Activated CD8-positive, alpha-beta memory T cell treated with anti-CD3 and anti-CD28 coated beads for 36 hours (primary cell): ENCODE results near the gene MAFG. TPM values are rescaled to one million over a fixed set of nuclear protein-coding genes. Genes with fewer than 3 reads are reported as not detected.

Experiments used
- CTCF ChIA-PET: fragments of 350-600 bp; sonication (Branson Sonifier 250); formaldehyde crosslinking; loops from one replicate; lab custom pipeline; 2021; ENCODE audit warnings: antibody characterized with exemption; lab: Charles Lee
- POLR2A ChIA-PET: fragments of 350-600 bp; sonication (Branson Sonifier 250); formaldehyde crosslinking; loops from one replicate; lab custom pipeline; 2021; ENCODE audit warnings: antibody characterized with exemption; lab: Charles Lee
- total RNA-seq, 2 experiments: library from RNA; stranded (reverse); gene quantifications; one replicate each; pipeline ENCODE4 v1.2.3, GENCODE V29; 2021

Gene MAFG
- total RNA-seq, 2 experiments from 2014 or later: 28.2 to 29.7 TPM

DNA sequence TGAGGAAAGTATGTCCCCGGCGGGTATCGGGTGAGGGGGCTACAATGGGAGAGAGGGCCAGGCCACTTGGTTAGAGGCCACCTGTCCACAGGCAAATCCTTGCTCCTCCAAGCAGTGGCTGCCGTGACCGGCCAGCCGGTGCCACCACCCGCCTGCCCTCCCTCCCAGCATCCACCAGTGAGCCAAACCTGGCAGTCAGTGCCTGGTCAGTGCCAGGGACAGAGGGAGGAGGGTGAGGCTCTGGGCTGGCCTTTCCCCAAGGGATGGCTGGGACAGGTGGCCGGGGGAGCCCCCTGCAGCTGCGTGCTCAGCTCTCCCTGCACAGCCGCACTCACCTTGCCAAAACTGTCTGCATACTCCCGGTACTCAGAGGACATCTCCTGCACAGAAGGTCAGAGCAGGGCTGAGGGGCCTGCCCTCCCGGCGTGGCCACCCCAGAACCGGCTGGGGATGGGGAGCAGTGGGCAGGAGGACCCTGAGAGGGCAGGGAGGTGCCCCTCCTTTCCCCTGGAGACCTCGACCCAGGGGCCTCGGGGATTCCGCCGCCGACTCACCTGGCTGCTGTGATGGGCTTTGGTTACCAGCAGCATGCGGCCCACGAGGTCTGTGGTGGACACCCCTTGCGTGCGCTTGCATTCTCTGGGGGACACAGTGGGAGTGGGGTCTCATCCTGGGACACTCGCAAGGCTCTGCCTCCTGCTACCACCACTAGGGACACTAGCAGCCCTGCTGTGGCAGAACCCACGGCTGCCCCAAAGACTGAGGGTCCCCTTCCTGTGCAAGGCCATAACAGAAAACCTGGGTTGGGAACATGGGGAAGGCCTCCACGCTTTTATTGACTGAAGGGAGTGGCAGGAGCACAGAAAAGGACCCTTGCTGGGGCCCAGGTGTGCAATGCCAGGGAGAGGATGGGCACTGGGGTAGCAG, 20.1 kb downstream of the MAFG start:
- POLR2A ChIA-PET: no interaction called here
- CTCF ChIA-PET: no interaction called here

DNA sequence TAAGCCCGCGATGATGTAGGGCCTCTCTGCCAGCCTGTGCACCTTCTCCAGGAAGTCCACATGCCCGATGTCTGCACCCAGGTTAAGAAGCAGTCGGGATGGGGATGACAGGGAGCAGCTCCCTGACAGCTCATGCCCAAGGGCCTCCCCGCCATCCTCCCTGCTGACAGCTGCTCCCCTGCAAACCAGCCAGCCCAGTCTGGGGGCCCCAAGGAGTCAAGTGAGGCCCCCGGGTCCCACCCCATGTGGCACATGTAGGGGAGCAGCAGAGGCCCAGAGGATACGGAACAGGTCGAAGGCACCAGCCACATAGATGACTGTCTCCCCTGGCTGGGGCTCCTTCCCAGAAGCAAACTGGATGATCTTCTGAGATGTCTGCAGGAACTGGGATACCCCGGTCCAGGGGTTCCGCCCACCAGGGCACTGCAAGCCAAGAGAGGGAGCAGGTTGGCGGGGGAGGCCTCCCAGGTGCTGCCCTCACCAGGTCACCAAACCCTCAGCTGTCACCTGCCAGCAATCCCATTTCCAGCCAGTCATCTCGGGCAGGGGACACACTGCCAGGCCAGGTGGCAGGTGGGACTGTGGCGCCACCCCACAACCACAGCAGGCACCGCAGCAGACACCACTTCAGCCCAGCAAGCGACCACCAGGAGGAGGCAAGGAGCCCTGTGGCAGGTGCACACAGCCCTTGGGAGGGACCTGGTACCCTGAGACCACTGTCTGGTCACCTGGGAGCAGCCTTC, 20.9 kb downstream of the MAFG start:
- POLR2A ChIA-PET: no interaction called here
- CTCF ChIA-PET: interaction anchor here (0.6 kb wide), 1 partner anchor 55 kb away, joined by 3 read pairs; no protein-coding TSS in a partner anchor

DNA sequence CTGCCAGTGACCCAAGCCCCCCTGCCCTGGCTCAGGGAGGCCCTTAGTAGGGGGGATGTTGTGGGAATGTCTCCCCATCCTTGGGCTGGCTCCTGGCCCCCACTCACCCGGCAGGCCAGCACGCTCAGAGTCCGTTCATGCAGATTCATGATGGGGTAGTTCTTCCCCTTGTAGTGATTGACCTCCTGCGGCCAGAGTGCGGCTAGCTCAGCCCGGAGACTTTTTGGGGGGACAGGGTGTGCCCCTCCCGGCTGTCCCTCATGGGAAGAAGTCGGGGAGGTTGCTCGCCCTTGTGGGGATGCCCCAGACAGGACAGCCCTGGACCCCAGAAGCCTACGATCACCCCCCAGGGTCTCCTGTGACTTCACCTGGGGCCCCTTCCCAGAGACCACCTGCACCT, 21.5 kb downstream of the MAFG start:
- CTCF ChIA-PET: interaction anchor here (0.6 kb wide), 1 partner anchor 55 kb away, joined by 3 read pairs; no protein-coding TSS in a partner anchor
- POLR2A ChIA-PET: no interaction called here

DNA sequence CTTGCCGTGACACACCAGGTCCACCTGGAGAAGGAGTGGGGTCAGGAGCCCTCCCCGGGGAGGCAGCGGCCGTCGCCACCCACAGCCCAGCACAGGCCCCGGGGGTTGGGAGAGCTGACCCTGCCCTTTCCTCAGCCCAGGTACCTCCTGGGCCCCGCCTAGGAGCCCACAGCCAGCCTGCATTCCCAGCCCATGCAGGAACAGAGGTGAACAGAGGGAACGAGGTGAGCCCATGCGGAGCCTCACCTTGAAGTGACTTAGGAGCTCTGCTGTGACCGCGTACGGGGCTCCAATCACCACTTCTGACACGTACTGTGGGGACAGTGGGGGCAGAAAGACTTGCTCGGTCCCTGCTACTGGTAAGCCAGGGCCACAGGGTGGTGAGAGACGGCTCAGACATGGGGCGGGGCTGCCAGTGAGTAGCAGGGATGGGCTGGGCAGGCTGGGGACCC, 22.1 kb downstream of the MAFG start:
- ChIA-PET POLR2A (interaction anchor here (0.5 kb wide), 1 partner anchor 11 kb away, joined by 7 read pairs; no protein-coding TSS in a partner anchor), CTCF (no interaction called here)

DNA sequence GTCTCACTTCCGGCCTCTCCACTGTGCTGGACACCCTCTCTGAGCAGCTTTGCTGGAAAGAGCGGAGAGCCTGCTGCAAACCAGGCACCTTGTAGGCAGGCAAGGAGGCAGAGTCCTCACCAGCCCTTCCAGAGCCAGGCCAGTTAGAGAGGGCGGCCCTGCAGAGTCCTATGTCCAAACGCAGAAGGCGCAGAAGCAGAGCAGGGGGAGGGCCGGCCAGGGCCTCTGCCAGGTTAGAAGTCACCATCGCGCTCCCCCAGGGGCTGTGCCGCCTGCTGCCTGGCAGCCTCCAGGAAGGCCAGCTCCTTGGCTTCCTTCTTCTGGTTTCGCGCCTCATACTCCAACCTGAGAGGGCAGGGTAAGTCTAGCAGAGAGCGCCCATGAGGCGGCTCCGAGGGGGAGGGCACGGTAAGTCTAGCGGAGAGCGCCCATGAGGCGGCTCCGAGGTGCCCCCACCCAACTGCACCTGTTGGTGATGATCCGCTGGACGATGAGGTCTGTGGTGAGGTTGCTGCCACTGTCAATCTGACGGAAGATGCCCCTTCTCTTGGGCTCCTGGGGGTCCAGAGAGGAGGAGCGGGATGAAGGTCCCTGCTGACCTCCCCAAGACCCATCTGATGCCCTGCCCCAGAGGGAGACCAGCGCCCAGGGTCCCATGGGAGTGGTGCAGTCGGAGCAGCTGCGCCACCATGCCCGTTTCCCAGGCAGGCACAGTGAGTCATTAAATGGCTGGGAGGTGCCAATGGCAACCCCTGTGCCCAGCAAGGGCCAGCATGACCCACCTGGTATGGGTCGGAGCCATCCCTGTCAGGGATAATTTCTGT, 22.7 kb downstream of the MAFG start:
- ChIA-PET CTCF (no interaction called here), POLR2A (interaction anchor here (0.5 kb wide), 1 partner anchor 11 kb away, joined by 7 read pairs; no protein-coding TSS in a partner anchor)

DNA sequence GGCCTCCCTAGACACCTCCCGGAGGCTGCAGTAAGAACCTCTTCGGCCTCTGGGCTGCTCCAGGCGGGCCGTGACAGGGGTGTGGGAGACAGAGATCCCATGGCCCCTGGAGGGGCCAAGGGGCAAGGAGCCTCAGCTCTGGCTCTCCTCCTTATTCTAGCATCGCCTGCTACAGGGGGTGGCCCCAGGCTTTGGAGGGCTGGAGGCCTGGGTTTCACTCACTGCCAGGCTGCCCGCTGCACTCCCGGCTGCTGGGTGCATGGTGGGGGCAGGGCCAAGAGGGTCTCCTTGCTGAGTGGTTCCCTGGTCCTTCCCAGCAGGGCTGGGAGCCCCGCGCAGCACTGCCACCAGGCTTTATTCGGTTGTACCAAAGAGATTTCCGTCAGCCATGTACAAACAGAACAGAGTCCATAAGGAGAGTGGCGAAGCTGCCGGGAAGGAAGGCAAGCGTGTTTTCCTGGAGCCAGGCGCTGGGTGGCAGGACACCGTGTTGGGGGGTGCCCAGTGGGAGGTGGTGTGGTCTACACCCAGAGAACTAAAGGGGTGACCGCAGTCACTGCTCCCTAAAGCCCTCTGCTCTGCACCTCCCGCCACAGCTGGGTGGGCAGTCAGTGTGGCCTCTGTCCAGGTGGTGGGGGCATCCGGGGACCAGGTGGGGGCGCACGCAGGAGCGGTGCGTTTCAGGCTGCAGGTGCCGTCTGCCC, 23.5 kb downstream of the MAFG start:
- POLR2A ChIA-PET: interaction anchor here (1.2 kb wide), 1 partner anchor 12 kb away, joined by 4 read pairs; the partner anchor contains the start of genes ALYREF and ANAPC11
- CTCF ChIA-PET: no interaction called here

DNA sequence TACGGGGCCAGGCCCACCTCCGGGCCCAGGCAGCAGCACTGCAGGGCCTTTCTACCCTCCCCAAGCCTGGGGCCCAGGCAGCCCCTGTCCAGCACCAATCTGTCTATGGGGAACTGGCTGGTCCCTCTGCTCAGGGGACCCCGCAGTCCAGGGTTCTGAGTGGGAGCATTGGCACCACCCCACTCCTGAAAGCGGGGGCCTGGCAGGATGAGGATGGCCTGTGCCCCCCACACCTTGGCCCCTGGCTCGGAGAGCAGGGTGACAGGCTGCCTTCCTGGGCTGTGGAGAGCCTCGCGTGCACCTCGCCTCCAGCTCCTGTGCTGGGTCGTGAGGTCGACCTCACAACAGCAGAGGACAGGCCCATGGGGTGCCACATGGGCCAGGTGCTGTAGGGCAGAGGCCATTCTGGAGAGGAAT, 24.1 kb downstream of the MAFG start:
- CTCF ChIA-PET: no interaction called here
- POLR2A ChIA-PET: interaction anchor here (1.2 kb wide), 1 partner anchor 11 kb away, joined by 4 read pairs; the partner anchor contains the start of genes ALYREF and ANAPC11

GRCh38 chr17:81902653-81903414, 24.7 kb downstream of the MAFG start:
- CTCF ChIA-PET: interaction anchor here (1.1 kb wide), 1 partner anchor 9 kb away, joined by 3 read pairs; no protein-coding TSS in a partner anchor
- POLR2A ChIA-PET: interaction anchor here (1.0 to 1.2 kb wide), 2 partner anchors 11 kb away, joined by 4 read pairs; partner anchors contain the start of genes ALYREF and ANAPC11

GRCh38 chr17:81902023-81902652, 25.4 kb downstream of the MAFG start, which contains the start of gene NPB:
TSS of gene NPB (plus strand) at chr17:81902238. CDS start at chr17:81902278, 40 bp downstream.
- POLR2A ChIA-PET: interaction anchor here (1.0 kb wide), 1 partner anchor 10 kb away, joined by 4 read pairs; no protein-coding TSS in a partner anchor
- CTCF ChIA-PET: interaction anchor here (1.1 kb wide), 1 partner anchor 9 kb away, joined by 3 read pairs; no protein-coding TSS in a partner anchor

DNA sequence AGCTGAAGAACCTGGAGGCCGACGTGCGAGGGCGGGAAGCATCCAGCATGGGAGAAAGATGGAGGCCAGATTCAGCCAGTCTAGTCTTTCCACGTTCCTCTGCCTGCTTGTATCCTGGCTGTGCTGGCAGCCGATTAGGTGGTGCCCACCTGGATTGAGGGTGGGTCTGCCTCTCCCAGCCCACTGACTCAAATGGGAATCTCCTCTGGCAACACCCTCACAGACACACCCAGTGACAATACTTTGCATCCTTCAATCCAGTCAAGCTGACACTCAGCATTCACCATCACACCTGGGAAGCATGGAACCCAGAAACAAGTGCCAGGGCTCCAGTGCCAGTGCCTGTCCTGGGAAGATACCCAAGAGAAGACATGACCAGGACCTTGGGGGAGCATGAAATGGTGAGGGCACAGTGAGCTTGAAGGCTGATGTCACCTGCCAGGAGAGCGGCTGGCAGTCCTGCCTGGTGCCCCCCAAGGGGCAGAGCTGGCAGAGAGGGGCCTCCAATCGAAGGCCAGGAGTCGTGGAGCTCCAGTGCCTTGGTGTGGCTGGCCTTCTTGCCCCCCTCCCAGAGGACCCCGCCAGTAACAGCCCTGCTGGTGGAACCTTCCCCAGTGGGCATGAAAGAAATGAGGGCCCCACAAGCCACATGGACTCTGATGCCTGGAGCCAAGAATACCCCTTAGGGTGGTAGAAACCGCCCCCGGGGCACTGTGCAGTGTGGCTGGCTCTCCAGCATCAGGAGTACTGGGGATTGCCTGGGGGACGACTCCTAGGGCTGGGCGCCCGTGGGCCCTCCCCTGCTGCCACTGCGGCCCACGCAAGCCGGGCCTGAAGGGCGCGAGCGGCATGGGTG, 26.1 kb downstream of the MAFG start:
- POLR2A ChIA-PET: interaction anchor here (1.0 kb wide), 1 partner anchor 9 kb away, joined by 4 read pairs; no protein-coding TSS in a partner anchor
- CTCF ChIA-PET: interaction anchor here (1.1 kb wide), 1 partner anchor 8 kb away, joined by 3 read pairs; no protein-coding TSS in a partner anchor

- CTCF ChIA-PET: no interaction called here
- POLR2A ChIA-PET: no interaction called here
These were observed 27.2 kb downstream of the MAFG start for GRCh38 chr17:81900181-81900820.

DNA sequence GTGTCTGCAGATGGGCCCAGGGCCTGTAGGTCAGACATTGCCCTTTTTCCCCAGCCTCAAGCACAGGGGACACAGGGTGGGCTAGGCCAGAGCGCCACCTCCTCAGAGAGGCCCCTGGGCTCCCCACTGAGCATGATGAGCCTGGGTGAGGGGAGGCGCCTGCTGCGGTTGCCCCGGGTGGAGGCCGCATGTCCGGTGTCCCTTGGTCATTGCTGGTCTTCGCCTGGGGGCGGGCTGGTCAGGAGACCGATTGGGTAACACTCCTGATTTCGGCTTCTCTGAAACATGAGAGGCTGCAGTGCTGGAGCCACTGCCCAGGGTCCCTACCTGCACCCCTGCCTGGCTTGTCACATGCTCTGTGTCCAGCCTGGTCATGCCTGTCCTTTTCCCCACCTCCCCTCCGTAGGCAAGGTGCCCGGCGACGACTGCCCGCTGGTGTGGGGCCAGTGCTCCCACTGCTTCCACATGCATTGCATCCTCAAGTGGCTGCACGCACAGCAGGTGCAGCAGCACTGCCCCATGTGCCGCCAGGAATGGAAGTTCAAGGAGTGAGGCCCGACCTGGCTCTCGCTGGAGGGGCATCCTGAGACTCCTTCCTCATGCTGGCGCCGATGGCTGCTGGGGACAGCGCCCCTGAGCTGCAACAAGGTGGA, 27.9 kb downstream of the MAFG start:
- ChIA-PET CTCF (no interaction called here), POLR2A (no interaction called here)

DNA sequence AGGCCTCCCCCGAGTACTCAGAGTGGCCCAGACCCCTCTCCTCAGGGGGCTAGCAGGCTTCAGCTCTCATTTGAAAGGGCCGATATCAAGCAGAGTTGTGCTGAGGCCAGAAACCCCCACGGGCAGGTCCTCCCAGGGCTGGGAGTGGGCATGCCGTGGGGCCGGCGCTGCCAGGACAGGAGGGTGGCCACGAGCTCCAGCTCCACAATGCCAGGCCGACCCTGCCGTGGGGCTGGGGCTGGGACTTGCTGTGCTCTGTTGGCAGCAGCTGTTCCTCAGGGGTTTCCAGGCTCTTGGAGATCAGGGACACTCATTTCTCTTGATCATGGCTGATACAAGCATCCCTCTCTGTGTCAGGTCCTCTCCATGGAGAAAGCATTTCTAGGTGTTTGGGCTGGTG, 28.6 kb downstream of the MAFG start:
- POLR2A ChIA-PET: no interaction called here
- CTCF ChIA-PET: no interaction called here

DNA sequence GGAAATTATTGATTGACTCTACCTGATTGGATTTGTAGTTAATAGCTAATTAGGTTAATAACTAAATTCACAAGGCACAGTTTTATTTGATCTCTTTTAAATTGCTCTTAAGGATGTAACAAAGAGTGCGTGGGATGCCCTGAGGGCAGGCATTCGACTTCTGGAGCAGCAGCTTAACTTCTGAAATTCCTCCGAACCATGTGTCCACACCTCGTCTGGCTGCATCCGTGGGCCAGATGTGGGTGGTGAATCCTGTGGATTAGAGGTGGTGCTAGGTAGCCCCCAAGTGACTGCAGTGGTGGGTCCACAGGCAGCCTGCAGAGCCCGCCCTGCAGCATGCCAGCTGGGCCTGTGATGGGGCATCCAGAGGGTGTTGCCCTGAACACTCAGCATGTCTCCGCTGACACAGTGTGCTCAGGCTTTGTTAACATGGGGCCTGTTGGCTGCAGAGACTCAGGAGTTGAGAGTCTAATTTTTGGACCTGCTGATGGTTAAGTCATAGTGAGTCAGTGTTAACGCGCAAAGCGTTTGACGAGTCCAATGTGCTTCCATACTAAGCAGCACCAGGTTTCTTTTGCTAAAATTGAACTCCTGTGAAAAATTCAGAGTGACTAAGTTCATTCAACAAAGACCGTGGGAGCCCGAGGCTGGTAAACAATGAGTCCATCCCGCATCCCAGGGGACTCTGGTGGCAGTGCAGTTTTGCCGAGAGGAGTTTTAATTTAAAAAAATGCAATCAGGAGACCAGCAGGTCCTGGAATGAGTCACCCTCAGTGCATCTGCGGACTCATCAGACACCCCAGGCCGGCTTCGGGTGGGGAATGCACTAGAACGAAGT, 29.3 kb downstream of the MAFG start:
- CTCF ChIA-PET: no interaction called here
- POLR2A ChIA-PET: no interaction called here
